ENCODE data around the gene ZNF446.
A peak's percentile ranks its signal among the peaks of the same experiment; 100 is the strongest.
"Not testable (repeated sequence)": the region's sequence is repeated elsewhere in the genome, so short reads cannot be mapped to it uniquely, and the experiment has no call there.

Gene ZNF446

DNA sequence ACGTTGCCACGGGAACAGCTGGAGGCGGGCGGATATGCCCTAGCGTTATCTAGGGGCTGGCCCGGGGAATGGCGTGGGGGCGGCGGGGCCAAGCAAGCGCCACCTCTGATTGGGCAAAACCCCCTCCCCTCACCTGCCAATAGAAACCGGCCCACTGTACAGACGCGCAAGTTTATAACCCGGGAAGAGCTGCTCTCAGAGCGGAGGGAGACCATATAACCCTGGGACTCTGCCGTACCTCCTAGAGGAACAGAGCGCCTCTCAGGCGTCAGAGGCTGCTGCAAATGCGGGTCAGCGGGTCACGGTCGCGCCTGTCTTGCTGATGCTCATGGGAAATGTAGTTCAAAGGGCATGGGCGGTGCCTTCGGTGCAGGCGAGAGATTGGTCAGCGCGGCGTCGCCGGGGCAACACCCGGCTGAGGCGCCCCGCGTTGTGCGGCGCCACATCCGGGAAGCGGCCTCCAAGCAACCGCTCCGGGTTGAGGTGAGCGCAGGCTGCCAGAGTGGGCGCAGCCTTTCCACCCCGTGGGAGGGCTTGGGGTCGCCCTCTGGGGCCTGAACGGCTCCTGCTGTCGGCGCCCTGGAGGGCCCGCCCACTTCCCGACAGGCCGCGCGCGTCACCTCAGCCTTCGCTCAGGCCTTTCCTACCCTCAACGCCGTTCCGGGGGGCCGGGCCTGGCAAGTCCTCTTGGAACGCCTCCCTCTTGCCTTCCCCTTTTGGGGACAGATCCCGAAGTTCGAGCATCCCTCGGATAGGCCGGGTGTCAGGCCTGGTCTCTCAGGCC, at the start of gene ZNF446:
TSS of gene ZNF446 (plus strand) at position 639 of the 784 bp plus-strand sequence. CDS start 867 bp downstream, outside the sequence.
- peak; percentile 98 for DNase-seq

DNA sequence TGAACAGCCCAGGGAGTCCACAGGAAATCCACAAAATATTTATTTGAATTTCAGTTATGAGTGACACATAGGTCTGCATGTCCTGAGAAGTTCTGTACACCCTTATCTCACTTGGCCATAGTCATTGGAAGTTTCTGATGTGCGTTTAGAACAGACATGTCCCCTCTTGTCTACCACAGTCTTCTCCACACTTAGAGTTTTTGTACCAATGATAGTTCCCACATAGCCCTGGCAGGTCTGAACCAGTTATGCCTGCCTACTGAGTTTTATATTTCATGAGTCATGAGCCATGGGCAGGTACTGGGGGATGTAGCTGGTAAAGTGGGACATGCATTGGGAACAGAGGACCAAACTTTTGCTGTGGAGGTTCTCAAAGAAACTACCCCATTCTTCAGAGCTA, 47.5 kb upstream of the ZNF446 start:
- no peak for DNase-seq

DNA sequence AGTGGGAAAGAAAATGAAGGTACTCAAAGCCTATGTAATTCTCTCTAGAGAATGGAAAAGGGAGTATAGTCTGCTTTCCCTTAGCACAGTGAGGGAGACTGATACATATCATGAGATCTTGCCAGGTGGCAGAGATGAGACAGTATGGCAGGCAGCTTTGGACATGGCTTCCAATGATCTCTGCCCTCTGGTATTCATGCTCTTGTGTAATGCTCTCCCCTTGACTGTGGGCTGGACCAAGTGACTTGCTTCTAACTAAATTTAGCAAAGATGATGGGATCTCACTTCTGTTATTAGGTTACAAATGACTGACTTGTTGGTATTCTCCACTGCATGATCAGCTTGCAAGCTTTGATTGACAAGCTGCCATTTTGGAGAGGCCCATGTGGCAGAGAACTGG, 46.4 kb upstream of the ZNF446 start:
- no peak for DNase-seq

DNA sequence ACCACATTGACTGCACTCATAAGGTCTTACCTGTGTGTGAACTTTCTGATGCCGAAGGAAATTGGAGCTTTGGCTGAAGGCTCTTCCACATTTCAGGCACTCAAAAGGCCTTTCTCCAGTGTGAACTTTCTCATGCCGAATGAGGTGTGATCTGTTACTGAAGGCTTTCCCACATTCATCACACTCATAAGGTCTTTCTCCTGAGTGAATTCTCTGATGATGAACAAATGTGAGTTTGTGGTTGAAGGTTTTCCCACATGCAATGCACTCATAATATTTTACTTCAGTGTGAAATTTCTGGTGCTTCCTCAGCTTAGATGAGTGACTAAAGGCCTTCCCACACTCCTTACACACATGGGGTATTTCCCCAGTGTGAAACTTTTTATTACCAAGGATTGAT, 41.9 kb upstream of the ZNF446 start:
- DNase-seq = no peak

DNA sequence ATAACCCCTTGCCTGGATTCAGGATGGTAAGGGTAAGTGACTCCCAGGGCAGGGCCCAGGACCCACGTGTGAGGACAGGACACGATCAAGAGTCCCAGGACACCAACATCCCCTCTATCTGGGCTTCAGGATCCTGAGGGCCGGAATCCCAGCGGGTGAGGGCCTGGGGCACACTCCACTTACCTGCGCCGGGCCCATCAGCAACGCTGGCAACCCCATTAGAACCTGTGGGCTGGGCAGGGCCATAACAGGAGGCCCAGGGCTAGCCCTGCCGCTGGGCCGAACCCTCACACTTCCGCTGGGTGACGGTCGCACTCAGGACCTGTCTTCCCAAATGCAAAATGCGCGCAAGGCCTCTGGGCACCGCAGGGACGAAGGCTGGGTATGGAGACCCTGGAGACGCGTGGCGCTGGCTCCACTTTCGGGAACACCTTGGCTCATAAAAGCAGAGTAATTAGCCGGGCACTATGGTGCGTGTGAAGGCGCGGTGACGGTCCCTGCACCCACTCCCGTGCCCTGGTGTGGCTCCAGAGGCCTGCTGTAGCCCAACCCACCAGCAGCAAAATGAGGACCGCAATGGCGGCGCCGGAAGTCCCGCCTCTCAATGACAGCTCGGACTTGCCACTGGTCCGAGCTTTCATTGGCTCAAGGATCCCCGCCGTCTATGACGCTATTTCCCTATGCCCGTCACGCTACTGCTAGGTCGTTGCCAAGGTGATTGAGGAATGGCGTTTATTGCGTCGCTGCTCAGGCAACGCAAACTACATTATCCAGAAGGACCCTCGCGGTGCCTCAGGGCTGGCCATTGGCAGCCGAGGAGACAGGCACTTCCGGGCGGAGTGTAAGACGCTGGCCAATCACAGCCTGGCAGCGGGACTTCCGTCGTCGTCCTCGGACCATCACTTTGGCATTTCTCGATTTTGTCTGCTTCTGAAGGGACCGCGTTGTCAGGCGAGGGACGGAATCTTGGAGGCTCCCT, 36.3 kb upstream of the ZNF446 start, which contains the start of gene ZNF132:
TSS of gene ZNF132 (minus strand) at position 578 of the 979 bp plus-strand sequence. CDS start at position 246, 332 bp downstream.
- DNase-seq = peak; percentile 100

DNA sequence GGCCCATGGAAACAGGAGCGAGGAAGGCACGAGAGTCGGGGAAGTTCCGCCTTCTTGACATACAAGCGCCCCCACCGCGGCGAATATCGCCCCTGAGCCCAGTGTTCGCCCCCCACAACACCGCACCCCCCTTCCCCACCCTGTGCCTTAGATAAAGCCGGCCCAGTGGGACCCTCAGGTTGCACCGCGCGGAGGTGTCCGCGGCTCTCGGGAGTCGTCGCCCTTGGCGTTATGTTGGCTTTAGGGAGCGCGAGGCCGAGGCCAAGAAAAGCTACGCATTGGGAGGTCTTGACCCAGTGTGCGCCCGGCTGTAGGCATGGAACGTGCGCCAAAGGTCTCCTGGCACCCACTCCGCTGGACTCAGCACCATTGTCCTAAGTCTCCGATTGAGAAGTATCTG, 35.6 kb upstream of the ZNF446 start:
- DNase-seq = no peak

DNA sequence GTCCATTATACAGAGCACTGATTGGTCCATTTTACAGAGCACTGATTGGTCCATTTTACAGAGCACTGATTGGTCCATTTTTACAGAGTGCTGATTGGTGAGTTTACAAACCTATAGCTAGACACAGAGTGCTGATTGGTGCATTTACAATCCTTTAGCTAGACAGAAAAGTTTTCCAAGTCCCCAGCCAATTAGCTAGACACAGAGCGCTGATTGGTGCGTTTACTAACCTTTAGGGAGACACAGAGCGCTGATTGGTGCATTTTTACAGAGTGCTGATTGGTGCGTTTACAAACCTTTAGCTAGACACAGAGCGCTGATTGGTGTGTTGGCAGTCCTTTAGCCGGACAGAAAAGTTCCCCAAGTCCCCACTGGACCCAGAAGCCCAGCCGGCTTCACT, 33.2 kb upstream of the ZNF446 start:
- DNase-seq = not testable (repeated sequence)

DNA sequence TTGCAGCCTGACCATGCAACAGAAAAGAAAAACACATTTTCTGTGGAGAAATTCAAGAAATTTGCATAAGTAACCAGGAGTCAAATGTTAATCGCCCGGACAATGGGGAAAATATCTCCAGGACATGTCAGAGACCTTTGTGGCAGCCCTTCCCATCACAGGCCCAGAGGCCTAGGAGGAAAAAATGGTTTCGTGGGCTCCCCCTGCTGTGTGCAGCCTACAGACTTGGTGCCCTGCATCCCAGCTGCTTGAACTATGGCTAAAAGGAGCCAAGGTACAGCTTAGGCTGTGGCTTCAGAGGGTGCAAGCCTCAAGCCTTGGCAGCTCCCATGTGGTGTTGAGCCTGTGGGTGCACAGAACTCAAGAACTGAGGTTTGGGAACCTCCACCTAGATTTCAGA, 27.3 kb upstream of the ZNF446 start:
- DNase-seq = not testable (repeated sequence)

DNA sequence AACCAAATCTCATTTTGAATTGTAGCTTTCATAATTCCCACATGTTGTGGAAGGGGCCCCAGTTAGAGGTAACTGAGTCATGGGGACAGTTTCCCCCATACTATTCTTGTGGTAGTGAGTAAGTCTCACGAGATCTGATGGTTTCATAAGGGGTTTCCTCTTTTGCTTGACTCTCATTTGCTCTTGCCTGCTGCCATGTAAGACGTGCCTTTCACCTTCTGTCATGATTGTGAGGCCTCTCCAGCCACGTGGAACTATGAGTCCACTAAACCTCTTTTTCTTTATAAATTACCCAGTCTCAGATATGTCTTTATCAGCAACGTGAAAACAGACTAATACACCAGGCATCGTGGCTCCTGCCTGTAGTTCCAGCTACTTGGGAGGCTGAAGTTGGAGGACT, 26.2 kb upstream of the ZNF446 start:
- not testable (repeated sequence) for DNase-seq

DNA sequence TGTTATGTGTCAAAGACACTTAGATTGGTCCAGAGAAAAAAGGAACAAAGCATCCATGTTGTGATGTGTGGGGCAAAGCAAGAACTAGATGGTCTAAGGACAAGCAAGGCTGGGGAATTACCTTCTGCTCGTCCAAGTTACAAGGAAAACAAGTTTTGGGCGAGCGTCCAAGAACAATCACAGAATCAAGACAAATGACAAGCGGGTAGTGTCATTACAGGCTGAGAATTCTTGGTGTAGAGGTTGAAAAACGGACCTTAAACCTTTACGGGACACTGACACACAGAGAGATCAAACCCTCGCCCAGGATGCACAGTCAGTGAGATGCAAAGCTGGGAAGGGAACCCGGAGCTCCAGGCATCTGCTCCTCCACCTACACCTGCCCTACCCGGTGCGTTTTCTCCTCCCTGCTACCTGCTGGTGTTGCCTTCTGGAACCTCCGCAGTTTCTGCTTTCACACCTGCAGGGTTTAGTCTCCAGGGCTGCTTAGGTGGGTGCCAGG, 25.2 kb upstream of the ZNF446 start:
- DNase-seq = peak; percentile 64

DNA sequence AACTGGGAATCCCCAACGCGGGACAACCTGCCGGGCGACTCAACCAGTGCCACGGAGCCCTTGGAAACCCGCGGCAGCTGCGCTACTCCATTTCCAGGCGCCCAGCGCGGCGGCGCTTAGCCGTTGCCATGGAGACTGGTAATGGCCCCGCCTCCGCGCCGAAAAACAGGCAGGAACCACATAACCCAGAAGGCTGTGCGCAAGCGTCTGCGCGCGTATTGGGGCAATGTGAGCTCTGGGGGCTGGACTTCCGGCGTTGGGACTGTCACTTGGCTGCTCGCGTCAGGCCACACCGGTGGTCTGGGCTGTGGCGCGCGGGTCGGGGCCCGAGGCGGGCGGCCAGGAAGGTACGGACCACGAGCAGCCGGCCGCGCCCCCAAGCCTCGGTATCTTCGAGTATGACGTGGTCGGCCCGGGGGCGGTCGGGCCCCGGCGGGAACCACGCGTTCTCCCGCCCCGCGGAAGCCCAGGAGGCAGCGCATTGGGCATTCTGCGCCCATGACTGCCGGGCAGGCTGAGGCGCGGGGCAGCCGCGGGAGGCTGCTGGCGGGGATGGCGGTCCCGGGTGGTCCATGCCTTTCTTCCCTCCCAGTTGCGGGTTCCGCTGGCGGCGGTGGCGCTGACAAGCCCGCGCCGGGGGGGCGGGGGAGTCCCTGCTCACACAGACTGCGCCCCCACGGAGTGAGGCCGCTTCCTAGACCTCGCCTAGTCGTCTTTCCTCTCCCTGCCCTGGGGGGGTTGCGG, 24.6 kb upstream of the ZNF446 start, which contains the start of gene ZNF324B:
TSS of gene ZNF324B (plus strand) at position 265 of the 744 bp plus-strand sequence. CDS start 2,080 bp downstream, outside the sequence.
- peak; percentile 99 for DNase-seq

DNA sequence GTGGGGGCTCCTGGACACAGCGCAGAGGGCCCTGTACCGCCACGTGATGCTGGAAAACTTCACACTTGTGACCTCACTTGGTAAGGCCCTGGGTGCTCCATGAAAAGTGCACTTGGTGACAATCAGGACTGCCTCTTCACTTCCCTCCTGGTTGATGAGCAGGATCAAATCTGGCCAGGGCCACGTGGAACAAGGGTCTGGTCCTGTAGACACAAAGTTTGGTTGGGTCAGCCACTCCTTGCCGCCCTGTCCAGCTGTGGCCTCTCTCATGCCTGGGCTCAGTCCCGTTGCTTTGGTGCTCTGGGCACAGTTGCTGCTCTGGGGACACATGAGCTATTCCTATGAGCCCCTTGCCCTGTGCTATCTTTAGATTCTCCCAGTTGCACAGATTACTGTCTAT, 22.4 kb upstream of the ZNF446 start:
- DNase-seq = no peak

DNA sequence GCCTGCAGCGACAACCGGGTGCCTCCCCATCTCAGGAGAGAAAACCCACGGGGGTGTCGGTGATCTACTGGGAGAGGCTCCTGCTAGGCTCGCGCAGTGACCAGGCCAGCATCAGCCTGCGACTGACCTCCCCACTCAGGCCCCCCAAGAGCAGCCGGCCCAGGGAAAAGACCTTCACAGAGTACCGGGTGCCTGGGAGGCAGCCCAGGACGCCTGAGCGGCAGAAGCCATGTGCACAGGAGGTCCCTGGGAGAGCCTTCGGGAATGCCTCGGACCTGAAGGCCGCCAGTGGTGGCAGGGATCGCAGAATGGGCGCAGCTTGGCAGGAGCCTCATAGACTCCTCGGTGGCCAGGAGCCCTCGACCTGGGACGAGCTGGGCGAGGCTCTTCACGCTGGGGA, 20.8 kb upstream of the ZNF446 start:
- no peak for DNase-seq

DNA sequence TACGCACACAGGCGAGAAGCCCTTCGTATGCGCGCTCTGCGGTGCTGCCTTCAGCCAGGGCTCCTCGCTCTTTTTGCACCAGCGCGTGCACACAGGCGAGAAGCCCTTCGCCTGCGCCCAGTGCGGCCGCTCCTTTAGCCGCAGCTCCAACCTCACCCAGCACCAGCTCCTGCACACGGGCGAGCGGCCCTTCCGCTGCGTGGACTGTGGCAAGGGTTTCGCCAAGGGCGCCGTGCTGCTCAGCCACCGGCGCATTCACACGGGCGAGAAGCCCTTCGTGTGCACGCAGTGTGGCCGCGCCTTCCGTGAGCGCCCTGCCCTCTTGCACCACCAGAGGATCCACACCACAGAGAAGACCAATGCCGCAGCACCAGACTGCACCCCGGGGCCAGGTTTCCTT, 20.0 kb upstream of the ZNF446 start:
- no peak for DNase-seq

DNA sequence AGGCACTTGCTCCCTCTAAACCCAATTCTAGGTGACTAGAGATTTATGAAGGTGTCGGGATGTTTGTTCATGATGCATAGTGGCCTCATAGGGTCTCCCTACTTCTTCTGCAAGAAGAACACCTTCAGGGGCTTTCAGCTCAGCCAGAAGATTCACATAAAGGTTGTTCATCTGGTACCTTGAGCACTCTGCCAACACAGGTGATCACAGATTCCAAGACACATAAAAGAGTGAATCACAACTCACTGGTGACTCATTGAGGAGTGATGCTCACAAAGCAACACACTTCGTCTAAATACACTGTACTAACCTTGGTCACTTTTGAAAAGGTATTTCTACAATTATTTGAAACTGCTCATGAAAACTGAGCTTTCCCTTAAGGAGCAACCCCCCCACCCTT, 16.1 kb upstream of the ZNF446 start:
- no peak for DNase-seq

DNA sequence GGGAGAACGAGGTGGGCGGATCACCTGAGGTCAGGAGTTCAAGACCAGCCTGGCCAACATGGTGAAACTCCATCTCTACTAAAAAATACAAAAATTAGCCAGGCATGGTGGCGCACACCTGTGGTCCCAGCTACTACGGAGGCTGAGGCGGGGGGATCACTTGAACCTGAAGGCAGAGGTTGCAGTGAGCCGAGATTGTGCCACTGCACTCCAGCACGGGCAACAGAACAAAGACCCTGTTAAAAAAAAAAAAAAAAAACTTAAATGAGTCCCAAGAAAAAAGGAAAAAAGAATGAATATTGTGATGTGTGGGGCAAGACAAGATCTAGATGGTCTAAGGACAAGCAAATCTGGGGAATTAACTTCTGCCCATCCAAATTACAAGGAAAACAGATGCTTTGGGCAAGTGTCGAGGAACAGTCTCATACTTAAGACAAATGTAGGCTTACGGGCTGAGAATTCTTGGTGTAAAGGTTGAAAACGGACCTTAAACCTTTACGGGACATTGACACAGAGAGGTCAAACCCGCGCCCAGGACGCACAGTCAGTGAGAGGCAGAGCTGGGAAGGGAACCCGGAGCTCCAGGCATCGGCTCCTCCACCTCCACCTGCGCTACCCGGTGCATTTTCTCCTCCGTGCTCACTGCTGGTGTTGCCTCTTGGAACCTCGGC, 9.9 kb upstream of the ZNF446 start:
- DNase-seq = no peak

DNA sequence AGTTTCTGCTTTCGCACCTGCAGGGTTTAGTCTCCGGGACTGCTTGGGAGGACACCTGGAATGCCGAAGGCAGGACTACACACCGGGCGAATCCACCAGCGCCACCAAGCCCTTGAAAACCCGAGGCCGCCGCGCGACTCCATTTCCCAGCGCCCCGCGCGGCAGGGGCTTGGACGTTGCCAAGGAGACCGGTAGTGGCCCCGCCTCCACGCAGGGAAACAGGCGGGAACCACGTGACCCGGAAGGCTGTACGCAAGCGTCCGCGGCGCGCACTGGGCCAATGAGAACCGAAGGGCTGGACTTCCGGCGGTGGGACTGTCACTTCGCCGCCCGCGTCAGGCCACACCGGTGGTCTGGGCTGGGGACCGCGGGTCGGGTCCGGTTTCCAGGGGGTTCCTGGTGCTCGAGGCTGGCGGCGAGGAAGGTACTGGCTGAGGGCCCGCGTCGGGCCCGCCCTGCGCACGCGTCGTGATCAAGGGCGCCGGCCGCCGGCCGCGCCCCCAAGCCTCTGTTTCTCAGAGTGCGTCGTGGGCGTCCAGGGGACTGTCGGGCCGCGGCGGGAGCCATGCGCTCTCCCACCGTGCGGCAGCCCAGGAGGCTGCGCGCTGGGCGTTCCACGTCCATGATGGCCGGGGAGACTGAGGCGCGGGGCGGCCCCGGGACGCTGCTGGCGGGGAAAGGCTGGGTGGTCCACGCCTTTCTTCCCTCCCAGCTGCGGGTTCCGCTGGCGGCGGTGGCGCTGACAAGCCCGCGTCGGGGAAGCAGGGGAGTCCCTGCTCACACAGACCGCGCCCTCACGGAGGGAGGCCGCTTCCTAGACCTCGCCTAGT, 9.2 kb upstream of the ZNF446 start, which contains the start of gene ZNF324:
TSS of gene ZNF324 (plus strand) at position 321 of the 830 bp plus-strand sequence. CDS start 2,106 bp downstream, outside the sequence.
- DNase-seq = peak; percentile 99

DNA sequence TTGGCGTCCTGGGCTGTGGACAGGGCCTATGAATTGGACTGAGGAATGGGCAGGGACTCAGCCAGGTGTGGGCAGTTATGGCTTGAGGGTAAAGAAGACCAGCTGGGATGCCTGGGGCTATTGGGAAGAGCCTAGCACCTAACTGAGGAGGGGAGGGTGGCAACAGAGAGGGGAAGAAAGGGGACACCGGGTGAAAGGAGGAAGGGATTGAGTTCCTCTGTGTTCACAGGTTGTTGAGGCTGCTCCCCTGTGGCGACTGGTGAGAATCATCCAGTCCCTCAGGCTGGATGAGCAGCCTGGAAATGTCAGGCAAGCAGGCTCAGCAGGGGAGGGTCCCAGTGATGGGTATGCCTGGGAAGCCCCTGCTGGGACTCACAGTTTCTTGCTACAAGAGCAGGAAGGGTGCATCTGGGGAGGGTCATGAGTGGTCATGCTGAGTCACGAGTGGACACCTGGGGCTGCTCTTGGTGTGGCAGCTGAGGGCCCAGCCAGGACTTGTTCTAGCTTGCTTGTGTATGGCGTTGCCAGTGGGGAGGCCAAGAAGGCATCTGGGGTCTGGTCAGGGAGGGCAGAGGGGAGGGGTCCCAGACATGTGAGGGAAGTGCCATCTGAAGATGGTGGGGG, 7.8 kb upstream of the ZNF446 start:
- DNase-seq = no peak

DNA sequence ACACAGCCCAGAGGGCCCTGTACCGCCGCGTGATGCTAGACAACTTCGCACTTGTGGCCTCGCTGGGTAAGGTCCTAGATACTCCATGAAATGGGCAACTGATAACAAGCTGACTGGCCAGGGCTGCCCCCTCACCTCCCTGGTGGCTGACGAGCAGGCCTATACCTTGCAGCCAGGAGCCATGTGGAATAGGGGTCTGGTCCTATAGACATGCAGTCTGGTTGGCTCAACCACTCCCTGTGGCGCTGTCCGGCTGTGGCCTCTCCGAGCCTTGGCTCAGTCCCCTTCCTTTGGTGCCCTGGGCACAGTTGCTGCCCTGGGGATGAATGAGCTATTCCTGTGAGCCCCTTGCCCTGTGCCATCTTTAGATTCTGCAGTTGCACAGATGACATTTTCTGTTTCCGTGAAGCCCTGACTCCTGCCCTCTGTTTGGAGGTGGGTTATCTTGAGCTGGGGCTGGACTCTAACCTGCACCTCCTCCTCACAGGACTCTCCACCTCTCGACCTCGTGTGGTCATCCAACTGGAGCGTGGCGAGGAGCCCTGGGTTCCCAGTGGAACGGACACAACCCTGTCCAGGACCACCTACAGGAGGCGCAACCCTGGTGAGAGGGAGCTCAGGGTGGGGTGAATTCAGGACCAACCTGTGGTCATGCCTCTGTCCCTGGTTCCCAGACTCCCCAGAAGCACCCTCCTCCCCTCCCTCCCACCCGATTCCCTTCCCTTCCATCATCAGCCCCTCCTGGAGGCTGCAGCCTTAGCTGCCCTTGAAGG, 6.7 kb upstream of the ZNF446 start:
- DNase-seq = no peak
